Activated T-cell treated with anti-CD3 and anti-CD28 coated beads, Interleukin-2, amount 50 U/mL, for 24 hours (primary cell): Measurements from ENCODE around the gene BPI.

Experiments
- DNase-seq: peaks from one replicate; pipeline ENCODE4 v3.0.0-alpha.2; 2020
- H3K27ac Mint-ChIP-seq: 2 replicates; pipeline ENCODE4 v1.8.0; 2020; ENCODE audit warnings: mild to moderate bottlenecking, mixed read lengths
- H3K27me3 Mint-ChIP-seq: 2 replicates; pipeline ENCODE4 v1.8.0; 2020; ENCODE audit warnings: mixed read lengths
- H3K36me3 Mint-ChIP-seq: 2 replicates; pipeline ENCODE4 v1.8.0; 2020; ENCODE audit warnings: low read depth, mixed read lengths
- H3K4me1 Mint-ChIP-seq: 2 replicates; pipeline ENCODE4 v1.8.0; 2020; ENCODE audit warnings: low read depth, mixed read lengths
- H3K4me3 Mint-ChIP-seq: 2 replicates; pipeline ENCODE4 v1.8.0; 2020; ENCODE audit warnings: mild to moderate bottlenecking, moderate library complexity, mixed read lengths
- H3K9me3 Mint-ChIP-seq: 2 replicates; pipeline ENCODE4 v1.8.0; 2020; ENCODE audit warnings: mixed read lengths

BPI gene

GRCh38 chr20:38286586-38287531 is 17.1 kb upstream of the BPI start:
- no peaks in the 10 kb centered on the region for H3K9me3 Mint-ChIP-seq

GRCh38 chr20:38290829-38291814 is 12.8 kb upstream of the BPI start:
- Mint-ChIP-seq H3K36me3 (no peaks in the 10 kb centered on the region), H3K9me3 (no peaks in the 10 kb centered on the region), H3K4me1 (peaks cover 3% of the 10 kb centered on the region), H3K27me3 (peaks cover 45% of the 10 kb centered on the region), H3K4me3 (no peak overlapping the region), H3K27ac (no peak overlapping the region)
- DNase-seq, result no peak

More at GRCh38 chr20:38286586-38287531, 17.1 kb upstream of the BPI start:
- DNase-seq, result no peak
- H3K27ac Mint-ChIP-seq, result no peak overlapping the region
- no peak overlapping the region for H3K4me3 Mint-ChIP-seq
- no peaks in the 10 kb centered on the region for H3K36me3 Mint-ChIP-seq
- peaks cover 3% of the 10 kb centered on the region for H3K4me1 Mint-ChIP-seq
- peaks cover 42% of the 10 kb centered on the region for H3K27me3 Mint-ChIP-seq

- H3K27ac Mint-ChIP-seq, result no peak overlapping the region
- no peak overlapping the region for H3K4me3 Mint-ChIP-seq
- peaks cover 38% of the 10 kb centered on the region for H3K27me3 Mint-ChIP-seq
- no peaks in the 10 kb centered on the region for H3K36me3 Mint-ChIP-seq
- H3K4me1 Mint-ChIP-seq, result peaks cover 3% of the 10 kb centered on the region
- DNase-seq, result no peak
- H3K9me3 Mint-ChIP-seq, result no peaks in the 10 kb centered on the region
Observed at GRCh38 chr20:38291966-38292365, 12.0 kb upstream of the BPI start.

- Mint-ChIP-seq H3K4me1 (no peaks in the 10 kb centered on the region), H3K36me3 (no peaks in the 10 kb centered on the region), H3K9me3 (no peaks in the 10 kb centered on the region), H3K27ac (no peak overlapping the region), H3K4me3 (no peak overlapping the region), H3K27me3 (peaks cover 30% of the 10 kb centered on the region)
- DNase-seq, result no peak
Observed at GRCh38 chr20:38293491-38294065, 10.4 kb upstream of the BPI start.

- peaks cover 28% of the 10 kb centered on the region for H3K27me3 Mint-ChIP-seq
- H3K27ac Mint-ChIP-seq, result no peak overlapping the region
- no peaks in the 10 kb centered on the region for H3K9me3 Mint-ChIP-seq
- no peak overlapping the region for H3K4me3 Mint-ChIP-seq
- no peaks in the 10 kb centered on the region for H3K4me1 Mint-ChIP-seq
- H3K36me3 Mint-ChIP-seq, result no peaks in the 10 kb centered on the region
- no peak for DNase-seq
Observed at GRCh38 chr20:38294076-38294591, 9.8 kb upstream of the BPI start.

- Mint-ChIP-seq H3K4me1 (no peaks in the 10 kb centered on the region), H3K27ac (no peak overlapping the region), H3K36me3 (no peaks in the 10 kb centered on the region), H3K4me3 (no peak overlapping the region), H3K9me3 (no peaks in the 10 kb centered on the region), H3K27me3 (peaks cover 22% of the 10 kb centered on the region)
- no peak for DNase-seq
Observed at GRCh38 chr20:38295811-38296210, 8.1 kb upstream of the BPI start.

- H3K4me1 Mint-ChIP-seq, result no peaks in the 10 kb centered on the region
- no peak overlapping the region for H3K27ac Mint-ChIP-seq
- H3K27me3 Mint-ChIP-seq, result peaks cover 23% of the 10 kb centered on the region
- H3K36me3 Mint-ChIP-seq, result no peaks in the 10 kb centered on the region
- no peaks in the 10 kb centered on the region for H3K9me3 Mint-ChIP-seq
- DNase-seq, result no peak
- no peak overlapping the region for H3K4me3 Mint-ChIP-seq
Observed at GRCh38 chr20:38296433-38296832, 7.5 kb upstream of the BPI start.

- Mint-ChIP-seq H3K27ac (no peak overlapping the region), H3K36me3 (no peaks in the 10 kb centered on the region), H3K4me3 (no peak overlapping the region), H3K9me3 (no peaks in the 10 kb centered on the region), H3K4me1 (no peaks in the 10 kb centered on the region), H3K27me3 (peaks cover 21% of the 10 kb centered on the region)
- no peak for DNase-seq
Observed at GRCh38 chr20:38297916-38298674, 5.9 kb upstream of the BPI start.

GRCh38 chr20:38298768-38299288 is 5.1 kb upstream of the BPI start:
- no peak for DNase-seq
- Mint-ChIP-seq H3K36me3 (no peaks in the 10 kb centered on the region), H3K4me1 (peaks cover 6% of the 10 kb centered on the region), H3K27ac (no peak overlapping the region), H3K4me3 (no peak overlapping the region), H3K9me3 (no peaks in the 10 kb centered on the region), H3K27me3 (peaks cover 28% of the 10 kb centered on the region)

GRCh38 chr20:38299963-38300362 is 4.0 kb upstream of the BPI start:
- peaks cover 39% of the 10 kb centered on the region for H3K27me3 Mint-ChIP-seq

GRCh38 chr20:38300438-38300837 is 3.5 kb upstream of the BPI start:
- DNase-seq, result no peak
- Mint-ChIP-seq H3K9me3 (no peaks in the 10 kb centered on the region), H3K27me3 (peaks cover 44% of the 10 kb centered on the region), H3K4me3 (no peak overlapping the region), H3K36me3 (no peaks in the 10 kb centered on the region), H3K27ac (no peak overlapping the region), H3K4me1 (peaks cover 14% of the 10 kb centered on the region)

More at GRCh38 chr20:38299963-38300362, 4.0 kb upstream of the BPI start:
- Mint-ChIP-seq H3K4me1 (peaks cover 14% of the 10 kb centered on the region), H3K9me3 (no peaks in the 10 kb centered on the region), H3K36me3 (no peaks in the 10 kb centered on the region), H3K4me3 (no peak overlapping the region), H3K27ac (no peak overlapping the region)
- DNase-seq, result no peak

- no peak overlapping the region for H3K27ac Mint-ChIP-seq
- no peak for DNase-seq
- H3K36me3 Mint-ChIP-seq, result no peaks in the 10 kb centered on the region
- peaks cover 51% of the 10 kb centered on the region for H3K27me3 Mint-ChIP-seq
- H3K9me3 Mint-ChIP-seq, result no peaks in the 10 kb centered on the region
- H3K4me1 Mint-ChIP-seq, result peaks cover 14% of the 10 kb centered on the region
- no peak overlapping the region for H3K4me3 Mint-ChIP-seq
Observed at GRCh38 chr20:38301309-38301708, 2.6 kb upstream of the BPI start.

- no peak for DNase-seq
- H3K4me1 Mint-ChIP-seq, result peaks cover 14% of the 10 kb centered on the region
- no peak overlapping the region for H3K4me3 Mint-ChIP-seq
- no peaks in the 10 kb centered on the region for H3K36me3 Mint-ChIP-seq
- no peaks in the 10 kb centered on the region for H3K9me3 Mint-ChIP-seq
- H3K27me3 Mint-ChIP-seq, result peaks cover 65% of the 10 kb centered on the region
- no peak overlapping the region for H3K27ac Mint-ChIP-seq
Observed at GRCh38 chr20:38302786-38303185, 1.2 kb upstream of the BPI start.
